Activated CD8-positive, alpha-beta T cell treated with anti-CD3 and anti-CD28 coated beads for 36 hours (primary cell): ENCODE data around the gene KLHL29. TPM values are rescaled to one million over a fixed set of nuclear protein-coding genes. Genes with fewer than 3 reads are reported as not detected.

ENCODE experiments used
- ATAC-seq: fragments of 200-7000 bp; cut with Tn5 transposase; one replicate; pipeline ENCODE4 v1.10.0; 2021; ENCODE audit warnings: mild to moderate bottlenecking, moderate library complexity
- CTCF ChIA-PET: fragments of 350-600 bp; sonication (Branson Sonifier 250); formaldehyde crosslinking; loops from one replicate; lab custom pipeline; 2021; ENCODE audit warnings: antibody characterized with exemption; lab: Charles Lee
- POLR2A ChIA-PET: fragments of 350-600 bp; sonication (Branson Sonifier 250); formaldehyde crosslinking; loops from one replicate; lab custom pipeline; 2021; ENCODE audit warnings: antibody characterized with exemption; lab: Charles Lee
- DNase-seq: peaks from one replicate; pipeline ENCODE4 v3.0.0-alpha.2; 2020
- H3K27ac Mint-ChIP-seq: one replicate; pipeline ENCODE4 v1.8.0; 2021; ENCODE audit warnings: mild to moderate bottlenecking, mixed read lengths
- H3K27me3 Mint-ChIP-seq: one replicate; pipeline ENCODE4 v1.8.0; 2021; ENCODE audit warnings: mixed read lengths
- H3K36me3 Mint-ChIP-seq: one replicate; pipeline ENCODE4 v1.8.0; 2021; ENCODE audit warnings: low read depth, mixed read lengths
- H3K4me1 Mint-ChIP-seq: one replicate; pipeline ENCODE4 v1.8.0; 2021; ENCODE audit warnings: low read depth, mixed read lengths
- H3K4me3 Mint-ChIP-seq: one replicate; pipeline ENCODE4 v1.8.0; 2021; ENCODE audit warnings: mild to moderate bottlenecking, moderate library complexity, mixed read lengths
- H3K9me3 Mint-ChIP-seq: one replicate; pipeline ENCODE4 v1.8.0; 2021; ENCODE audit warnings: mixed read lengths
- intact Hi-C: fragments of 100-400 bp; cut with micrococcal nuclease; formaldehyde crosslinking; loops from one replicate; pipeline ENCODE4 v1.10.0; 2022
- total RNA-seq, 2 experiments: library from RNA; stranded (reverse); gene quantifications; one replicate each; pipeline ENCODE4 v1.2.3, GENCODE V29; 2021
- TF ChIP-seq, protein P1 (sequence below): fragments of 200-600 bp; IDR thresholded peaks from one replicate; pipeline ENCODE4 v1.8.0; 2022; ENCODE audit warnings: antibody characterized with exemption, mild to moderate bottlenecking

Gene KLHL29
- total RNA-seq, 2 experiments from 2014 or later = 1.0 to 1.2 TPM

DNA sequence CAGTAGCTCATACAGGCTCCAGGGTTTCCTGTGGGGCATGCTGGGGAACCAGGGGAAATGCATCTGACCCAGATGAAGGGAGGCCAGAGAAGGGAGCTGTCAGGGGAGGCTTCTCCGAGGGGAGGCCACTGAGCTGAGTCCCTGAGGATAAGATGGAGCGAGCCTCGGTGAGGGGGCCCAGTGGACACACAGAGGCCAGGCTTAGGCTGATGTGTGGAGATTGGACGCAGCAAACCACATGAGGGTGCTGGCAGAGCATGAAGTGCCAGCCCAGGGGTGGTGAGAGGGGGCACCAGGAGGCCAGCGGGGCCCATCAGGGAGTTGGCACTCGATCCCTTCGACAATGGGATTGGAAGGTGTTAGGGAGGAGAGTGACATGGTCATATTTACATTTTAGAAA lies 235.0 kb downstream of the KLHL29 start:
- Mint-ChIP-seq H3K27me3 (no peaks in the 10 kb centered on the region), H3K9me3 (peaks cover 9% of the 10 kb centered on the region), H3K4me3 (no peak overlapping the region), H3K36me3 (no peaks in the 10 kb centered on the region), H3K4me1 (peaks cover under 1% of the 10 kb centered on the region), H3K27ac (no peak overlapping the region)
- CTCF ChIA-PET = no interaction called here
- POLR2A ChIA-PET = no interaction called here
- intact Hi-C loops = no loop called here
- DNase-seq (no peak), ATAC-seq (no peak)
- TF ChIP-seq, protein P1, sequence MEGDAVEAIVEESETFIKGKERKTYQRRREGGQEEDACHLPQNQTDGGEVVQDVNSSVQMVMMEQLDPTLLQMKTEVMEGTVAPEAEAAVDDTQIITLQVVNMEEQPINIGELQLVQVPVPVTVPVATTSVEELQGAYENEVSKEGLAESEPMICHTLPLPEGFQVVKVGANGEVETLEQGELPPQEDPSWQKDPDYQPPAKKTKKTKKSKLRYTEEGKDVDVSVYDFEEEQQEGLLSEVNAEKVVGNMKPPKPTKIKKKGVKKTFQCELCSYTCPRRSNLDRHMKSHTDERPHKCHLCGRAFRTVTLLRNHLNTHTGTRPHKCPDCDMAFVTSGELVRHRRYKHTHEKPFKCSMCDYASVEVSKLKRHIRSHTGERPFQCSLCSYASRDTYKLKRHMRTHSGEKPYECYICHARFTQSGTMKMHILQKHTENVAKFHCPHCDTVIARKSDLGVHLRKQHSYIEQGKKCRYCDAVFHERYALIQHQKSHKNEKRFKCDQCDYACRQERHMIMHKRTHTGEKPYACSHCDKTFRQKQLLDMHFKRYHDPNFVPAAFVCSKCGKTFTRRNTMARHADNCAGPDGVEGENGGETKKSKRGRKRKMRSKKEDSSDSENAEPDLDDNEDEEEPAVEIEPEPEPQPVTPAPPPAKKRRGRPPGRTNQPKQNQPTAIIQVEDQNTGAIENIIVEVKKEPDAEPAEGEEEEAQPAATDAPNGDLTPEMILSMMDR = no peak

DNA sequence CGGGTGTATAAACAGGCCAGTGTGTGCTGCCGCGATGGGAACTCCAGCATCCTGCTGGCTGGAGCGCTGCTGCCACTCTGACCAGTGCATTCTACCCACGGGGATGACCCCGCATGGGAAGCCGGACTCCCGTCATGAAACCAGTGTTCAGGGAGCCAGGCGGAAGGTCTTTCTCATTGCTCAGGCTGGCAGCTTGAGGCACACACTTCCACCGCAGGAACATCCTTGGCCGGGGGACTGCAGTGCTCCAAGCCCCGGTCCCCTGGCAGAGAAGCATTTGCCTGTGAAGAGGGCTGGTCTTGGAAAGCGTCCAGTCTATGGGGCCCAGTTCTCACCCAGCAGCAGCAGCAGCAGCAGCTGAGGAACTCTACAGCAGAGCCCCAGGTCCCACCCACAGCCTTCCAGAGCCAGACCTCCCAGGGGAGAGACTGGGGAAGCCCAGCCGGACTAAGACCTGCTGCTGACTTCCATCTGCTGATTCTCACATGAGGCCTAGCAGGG lies 235.9 kb downstream of the KLHL29 start:
- POLR2A ChIA-PET = no interaction called here
- H3K27me3 Mint-ChIP-seq = no peaks in the 10 kb centered on the region
- H3K4me3 Mint-ChIP-seq = no peak overlapping the region
- TF ChIP-seq, protein P1 = no peak
- ATAC-seq (no peak), DNase-seq (no peak)
- H3K27ac Mint-ChIP-seq = no peak overlapping the region
- H3K4me1 Mint-ChIP-seq = no peaks in the 10 kb centered on the region
- no peaks in the 10 kb centered on the region for H3K36me3 Mint-ChIP-seq
- intact Hi-C loops = no loop called here
- CTCF ChIA-PET = no interaction called here
- peaks cover 9% of the 10 kb centered on the region for H3K9me3 Mint-ChIP-seq

DNA sequence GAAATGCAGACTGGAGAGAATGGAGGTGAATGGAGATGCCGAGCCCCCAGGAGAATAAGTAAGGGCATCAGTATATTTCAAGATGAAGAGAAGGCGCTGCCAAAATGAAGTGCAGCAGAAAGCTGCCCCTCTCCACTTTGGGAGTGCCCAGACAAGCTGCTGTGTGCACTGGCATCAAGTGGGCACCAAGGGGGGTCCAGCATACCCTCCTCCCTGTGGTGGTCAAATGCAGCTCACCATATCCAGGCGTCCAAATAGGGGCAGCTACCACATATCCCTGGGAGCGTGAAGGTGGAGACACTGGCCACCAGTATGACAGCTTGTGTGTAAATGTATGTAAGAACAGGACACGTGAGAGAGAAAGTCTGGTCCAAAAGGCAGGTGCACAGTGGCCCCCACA lies 236.6 kb downstream of the KLHL29 start:
- TF ChIP-seq, protein P1 = no peak
- intact Hi-C loops = no loop called here
- Mint-ChIP-seq H3K36me3 (no peaks in the 10 kb centered on the region), H3K9me3 (peaks cover 9% of the 10 kb centered on the region), H3K27ac (no peak overlapping the region), H3K4me3 (no peak overlapping the region), H3K4me1 (no peaks in the 10 kb centered on the region), H3K27me3 (no peaks in the 10 kb centered on the region)
- DNase-seq (no peak), ATAC-seq (no peak)
- ChIA-PET POLR2A (no interaction called here), CTCF (no interaction called here)

DNA sequence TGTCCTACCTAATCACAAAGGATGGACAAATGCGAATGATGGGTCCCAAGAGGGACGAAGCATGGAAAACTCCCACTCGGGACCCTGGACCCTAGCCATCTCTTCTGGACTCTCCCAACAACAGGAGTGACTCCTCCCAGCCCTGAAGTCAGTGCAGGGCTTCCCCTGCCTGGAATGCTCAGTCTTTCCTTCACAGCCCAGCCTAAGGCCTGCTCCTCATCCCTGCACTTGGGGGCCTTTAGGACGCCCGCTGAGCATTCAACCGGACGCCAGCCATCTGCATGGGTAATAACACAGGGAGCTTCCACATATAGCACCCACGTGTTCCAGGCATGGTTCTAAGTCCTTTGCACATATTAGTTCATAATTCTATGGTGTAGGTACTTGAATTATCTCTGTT lies 237.5 kb downstream of the KLHL29 start:
- Mint-ChIP-seq H3K27me3 (no peaks in the 10 kb centered on the region), H3K9me3 (peaks cover 9% of the 10 kb centered on the region), H3K27ac (no peak overlapping the region), H3K4me3 (no peak overlapping the region), H3K36me3 (no peaks in the 10 kb centered on the region), H3K4me1 (no peaks in the 10 kb centered on the region)
- ChIA-PET POLR2A (no interaction called here), CTCF (no interaction called here)
- intact Hi-C loops = no loop called here
- ATAC-seq (no peak), DNase-seq (no peak)
- TF ChIP-seq, protein P1 = no peak

DNA sequence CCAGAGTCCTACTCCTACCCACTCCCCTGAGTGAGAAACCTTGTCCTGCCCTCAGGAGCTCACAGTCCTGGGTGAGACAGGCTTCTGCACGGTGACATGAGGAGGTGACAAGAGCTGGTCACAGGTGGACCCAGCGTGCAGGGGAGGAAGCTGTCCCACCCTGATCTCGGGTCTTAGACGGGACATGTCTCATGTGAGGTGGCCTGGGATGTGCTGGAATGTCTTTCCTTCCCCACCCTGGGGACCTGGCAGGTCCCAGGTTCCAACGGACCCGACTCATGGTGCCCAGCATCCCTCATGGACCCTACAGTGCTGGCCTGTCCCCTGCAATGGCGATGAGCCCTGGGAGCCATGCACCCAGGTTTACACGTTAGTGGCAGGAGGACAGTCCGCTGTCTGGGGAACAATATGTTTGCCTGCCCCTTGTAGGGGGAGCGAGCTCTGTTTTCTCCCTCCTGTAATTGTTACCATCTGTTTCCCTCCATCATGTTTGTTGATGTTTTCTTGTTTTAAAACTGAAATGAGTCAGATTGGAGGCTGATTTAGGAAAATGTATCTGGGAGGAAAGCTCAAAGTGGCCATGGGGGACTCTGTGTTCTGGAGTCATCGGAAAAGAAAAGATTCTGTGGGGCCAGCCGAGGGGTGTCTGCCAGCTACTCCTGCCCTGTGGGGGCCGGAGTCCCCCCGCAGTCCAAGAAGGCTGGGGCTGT lies 238.1 kb downstream of the KLHL29 start:
- TF ChIP-seq, protein P1 = no peak
- H3K4me3 Mint-ChIP-seq = no peak overlapping the region
- CTCF ChIA-PET = interaction anchor here (1.2 to 1.9 kb wide), 3 partner anchors 9 to 25 kb away, joined by 3 to 7 read pairs (median 5); no protein-coding TSS in a partner anchor

More for the DNA sequence above, 238.1 kb downstream of the KLHL29 start:
- Mint-ChIP-seq H3K27me3 (no peaks in the 10 kb centered on the region), H3K9me3 (peaks cover 9% of the 10 kb centered on the region), H3K4me1 (no peaks in the 10 kb centered on the region), H3K36me3 (no peaks in the 10 kb centered on the region), H3K27ac (no peak overlapping the region)
- POLR2A ChIA-PET = no interaction called here
- DNase-seq (no peak), ATAC-seq (no peak)
- intact Hi-C loops = no loop called here
